MCF 10A (cell line): Measurements from ENCODE around the gene NEURL1. TPM values are rescaled to one million over a fixed set of nuclear protein-coding genes. Genes with fewer than 3 reads are reported as not detected.
A peak's percentile ranks its signal among the peaks of the same experiment; 100 is the strongest.

Experiments used
- BruUV-seq: library from RNA; stranded (reverse); fragments of 400-500 nt; replicated peaks from 2 replicates; lab custom pipeline; 2021; lab: Mats Ljungman, UMichigan
- CTCF ChIA-PET: fragments of 300-600 bp; sonication (Branson Sonifier 250); formaldehyde crosslinking; extraction: SDS; loops from one replicate; lab custom pipeline; 2021; ENCODE audit warnings: antibody characterized with exemption, inconsistent platforms; lab: Yijun Ruan, JAX
- POLR2A ChIA-PET: fragments of 300-600, 350-650 bp; sonication (Branson Sonifier 250); formaldehyde crosslinking; extraction: SDS; loops from one replicate; lab custom pipeline; 2020; ENCODE audit warnings: antibody characterized with exemption, inconsistent platforms; lab: Yijun Ruan, JAX
- DNase-seq: peaks from one replicate; pipeline ENCODE4 v3.0.0-alpha.2; 2018; ENCODE audit not compliant: unreplicated experiment
- H3K27ac Mint-ChIP-seq: one replicate; pipeline ENCODE4 v1.8.0; 2022; ENCODE audit warnings: mild to moderate bottlenecking, low read depth, mixed read lengths; ENCODE audit not compliant: unreplicated experiment
- H3K27me3 Mint-ChIP-seq: one replicate; pipeline ENCODE4 v1.8.0; 2022; ENCODE audit warnings: mixed read lengths; ENCODE audit not compliant: insufficient read depth, unreplicated experiment
- H3K36me3 Mint-ChIP-seq: one replicate; pipeline ENCODE4 v1.8.0; 2022; ENCODE audit warnings: mild to moderate bottlenecking, moderate library complexity, mixed read lengths; ENCODE audit not compliant: insufficient read depth, unreplicated experiment
- H3K4me1 Mint-ChIP-seq: one replicate; pipeline ENCODE4 v1.8.0; 2022; ENCODE audit warnings: mixed read lengths; ENCODE audit not compliant: insufficient read depth, unreplicated experiment
- H3K4me3 Mint-ChIP-seq: one replicate; pipeline ENCODE4 v1.8.0; 2022; ENCODE audit warnings: mild to moderate bottlenecking, moderate library complexity, mixed read lengths; ENCODE audit not compliant: unreplicated experiment
- H3K9me3 Mint-ChIP-seq: one replicate; pipeline ENCODE4 v1.8.0; 2022; ENCODE audit warnings: mixed read lengths; ENCODE audit not compliant: unreplicated experiment
- CTCF ChIP-seq: fragments of 200-600 bp; IDR thresholded peaks from one replicate; pipeline ENCODE4 v1.8.0; 2022; ENCODE audit warnings: antibody characterized with exemption, mild to moderate bottlenecking; ENCODE audit not compliant: unreplicated experiment
- intact Hi-C: fragments of 100-400 bp; cut with micrococcal nuclease; formaldehyde crosslinking; loops from 2 replicates; pipeline ENCODE4 v1.14.1; 2022
- total RNA-seq: library from RNA; stranded (reverse); gene quantifications from 2 replicates; pipeline ENCODE4 v1.2.3, GENCODE V29; 2022

Gene NEURL1
- total RNA-seq, 1 experiment from 2014 or later = not detected

GRCh38 chr10:103552856-103553742 is 59.6 kb downstream of the NEURL1 start:
- H3K36me3 Mint-ChIP-seq = no peaks in the 10 kb centered on the region
- no peak overlapping the region for H3K27ac Mint-ChIP-seq
- CTCF ChIA-PET = interaction anchor here (1.0 to 1.6 kb wide), 3 partner anchors 10 to 36 kb away, joined by 3 to 5 read pairs (median 4); no protein-coding TSS in a partner anchor
- DNase-seq = no peak
- no peaks in the 10 kb centered on the region for H3K9me3 Mint-ChIP-seq
- no peak overlapping the region for H3K4me3 Mint-ChIP-seq
- no peak for TF ChIP-seq CTCF
- intact Hi-C loops = no loop called here
- POLR2A ChIA-PET = interaction anchor here (0.6 to 1.6 kb wide), 2 partner anchors 19 to 417 kb away, joined by 3 read pairs; no protein-coding TSS in a partner anchor
- BruUV-seq = no TSS peak
- H3K4me1 Mint-ChIP-seq = peaks cover 6% of the 10 kb centered on the region
- H3K27me3 Mint-ChIP-seq = peaks cover 11% of the 10 kb centered on the region

- ChIA-PET POLR2A (interaction anchor here (1.6 kb wide), 1 partner anchor 19 kb away, joined by 3 read pairs; no protein-coding TSS in a partner anchor), CTCF (interaction anchor here (1.4 kb wide), 1 partner anchor 13 kb away, joined by 4 read pairs; no protein-coding TSS in a partner anchor)
- intact Hi-C loops = no loop called here
- DNase-seq = no peak
- H3K4me3 Mint-ChIP-seq = no peak overlapping the region
- no peaks in the 10 kb centered on the region for H3K36me3 Mint-ChIP-seq
- H3K27ac Mint-ChIP-seq = no peak overlapping the region
- H3K9me3 Mint-ChIP-seq = no peaks in the 10 kb centered on the region
- no peak for TF ChIP-seq CTCF
- peaks cover 11% of the 10 kb centered on the region for H3K27me3 Mint-ChIP-seq
- H3K4me1 Mint-ChIP-seq = peaks cover 6% of the 10 kb centered on the region
- no TSS peak for BruUV-seq
Observed at GRCh38 chr10:103553743-103554487, 60.4 kb downstream of the NEURL1 start.

- H3K27ac Mint-ChIP-seq = no peak overlapping the region
- peak overlapping the region; percentile 71 for H3K4me3 Mint-ChIP-seq
- POLR2A ChIA-PET = no interaction called here
Observed at GRCh38 chr10:103554488-103555324, 61.2 kb downstream of the NEURL1 start.

More at GRCh38 chr10:103554488-103555324, 61.2 kb downstream of the NEURL1 start:
- DNase-seq = peak; percentile 46
- BruUV-seq = no TSS peak
- CTCF ChIA-PET = interaction anchor here (0.6 kb wide), 1 partner anchor 8 kb away, joined by 3 read pairs; no protein-coding TSS in a partner anchor
- no peak for TF ChIP-seq CTCF
- peaks cover 14% of the 10 kb centered on the region for H3K27me3 Mint-ChIP-seq
- H3K9me3 Mint-ChIP-seq = no peaks in the 10 kb centered on the region
- peaks cover 6% of the 10 kb centered on the region for H3K4me1 Mint-ChIP-seq
- H3K36me3 Mint-ChIP-seq = no peaks in the 10 kb centered on the region
- intact Hi-C loops = no loop called here
